ENCODE measurements around the gene ANKRD13B.

Gene ANKRD13B

GRCh38 chr17:29578626-29579485 is 14.1 kb upstream of the ANKRD13B start:
- H3K27ac ChIP-seq, result peak overlapping the region in 1 of 21 experiments; percentile 6
- H3K4me3 ChIP-seq, result no peak overlapping the region

- Histone ChIP-seq H3K27ac (peak overlapping the region in 1 of 21 experiments; percentile 29), H3K4me3 (no peak overlapping the region)
Observed at GRCh38 chr17:29579866-29580771, 12.8 kb upstream of the ANKRD13B start.

DNA sequence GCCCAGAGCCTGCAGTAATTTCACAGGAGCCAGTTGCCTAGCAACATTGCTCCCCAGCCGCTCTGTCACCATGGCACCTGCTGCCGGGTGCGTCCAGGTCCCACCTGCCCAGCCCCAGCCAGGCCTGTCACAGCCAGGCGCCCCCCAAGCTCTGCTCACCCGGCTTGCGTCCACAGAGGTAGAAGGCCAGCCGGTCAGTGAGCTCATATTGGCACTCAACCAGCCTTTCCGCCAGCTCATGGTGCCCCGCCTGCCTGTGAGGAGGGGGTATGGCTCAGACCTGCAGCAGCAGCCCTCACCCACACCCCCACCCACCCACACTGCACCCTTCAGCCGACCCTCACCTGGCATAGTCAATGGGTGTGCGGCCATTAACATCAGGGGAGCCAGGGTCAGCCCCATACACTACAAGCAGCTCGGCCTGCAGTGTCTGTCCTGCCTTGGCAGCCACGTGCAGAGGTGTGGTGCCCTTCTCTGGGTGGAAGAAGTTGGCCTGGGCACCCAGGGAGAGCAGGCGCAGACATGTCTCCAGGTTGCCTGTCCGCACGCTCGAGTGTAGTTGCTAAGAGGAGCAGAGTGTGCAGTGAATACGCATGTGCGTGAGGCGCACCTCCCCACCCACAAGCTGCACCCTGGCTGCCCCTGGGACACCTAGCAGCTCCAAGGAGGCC is 11.2 kb upstream of the ANKRD13B start:
- H3K27ac ChIP-seq, result peak overlapping the region in 5 of 21 experiments; percentile 5 to 39 (median 22)

DNA sequence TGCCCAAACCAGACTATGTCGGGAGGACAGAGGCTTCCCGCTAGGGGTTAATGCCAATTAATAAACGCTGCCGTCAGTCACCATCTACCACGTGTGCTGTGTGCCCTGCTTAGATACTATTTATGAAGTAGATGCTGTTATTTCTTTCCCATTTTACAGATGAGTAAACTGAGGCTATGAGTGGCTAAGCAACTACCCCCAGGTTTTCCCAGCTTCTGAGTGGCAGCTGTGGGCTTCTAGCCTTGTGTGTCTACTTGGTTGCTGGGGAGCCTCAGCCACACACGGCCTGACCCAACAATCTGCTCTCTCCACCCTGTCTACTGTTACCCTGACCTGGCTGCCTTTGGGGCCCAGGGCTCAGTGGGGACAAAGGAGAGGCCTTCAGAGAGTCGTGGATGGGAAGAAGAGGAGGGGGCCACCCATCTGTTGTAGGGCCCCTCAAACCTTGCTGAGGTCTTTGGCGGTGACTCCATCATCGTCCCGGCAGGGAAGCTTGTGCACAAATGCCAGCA is 10.6 kb upstream of the ANKRD13B start:
- Histone ChIP-seq H3K27ac (peak overlapping the region in 1 of 21 experiments; percentile 16), H3K4me3 (no peak overlapping the region)

More for the DNA sequence above, 11.2 kb upstream of the ANKRD13B start:
- H3K4me3 ChIP-seq, result no peak overlapping the region

GRCh38 chr17:29582772-29583171 is 10.2 kb upstream of the ANKRD13B start:
- Histone ChIP-seq H3K27ac (no peak overlapping the region), H3K4me3 (no peak overlapping the region)

- H3K27ac ChIP-seq, result peak overlapping the region in 13 of 21 experiments; percentile 1 to 75 (median 51)
Observed at GRCh38 chr17:29583324-29584248, 9.3 kb upstream of the ANKRD13B start.

DNA sequence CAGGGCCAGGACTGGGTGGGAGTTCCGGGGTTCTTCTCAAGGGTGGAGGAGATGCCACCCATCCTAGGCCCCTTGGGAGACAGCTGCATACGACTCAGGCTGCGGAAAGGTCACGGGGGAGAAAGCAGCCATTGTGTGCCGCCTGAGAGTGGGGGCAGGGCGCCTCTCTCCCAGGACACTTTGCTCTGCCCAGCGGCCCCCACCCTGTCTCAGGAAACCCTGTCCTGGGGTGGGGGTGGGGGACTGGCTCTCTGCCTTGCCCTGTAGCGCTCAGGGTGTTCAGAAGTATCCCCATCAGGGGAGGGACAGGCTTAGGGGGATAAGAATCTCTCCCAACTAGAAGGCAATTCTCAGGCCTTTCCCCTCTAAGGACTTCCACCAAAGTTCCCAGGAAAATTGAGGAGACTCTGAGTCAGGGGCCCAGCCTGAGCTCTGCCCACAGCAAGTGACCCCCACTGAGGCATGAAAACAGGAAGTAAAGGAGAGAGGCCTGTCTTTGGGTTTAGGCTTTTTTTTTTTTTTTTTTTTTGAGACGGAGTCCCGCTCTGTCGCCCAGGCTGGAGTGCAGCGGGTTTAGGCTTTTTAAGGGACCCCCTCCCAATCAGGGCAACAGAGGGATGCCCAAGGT is 8.4 kb upstream of the ANKRD13B start:
- Histone ChIP-seq H3K4me3 (no peak overlapping the region), H3K27ac (peak overlapping the region in 19 of 21 experiments; percentile 3 to 75 (median 59))

More at GRCh38 chr17:29583324-29584248, 9.3 kb upstream of the ANKRD13B start:
- no peak overlapping the region for H3K4me3 ChIP-seq

- H3K4me3 ChIP-seq, result peak overlapping the region in 2 of 7 experiments; percentile 3 to 8
- peak overlapping the region in 18 of 21 experiments; percentile 3 to 75 (median 59) for H3K27ac ChIP-seq
Observed at GRCh38 chr17:29585080-29585751, 7.7 kb upstream of the ANKRD13B start.

GRCh38 chr17:29586676-29587469 is 6.1 kb upstream of the ANKRD13B start:
- no peak overlapping the region for H3K4me3 ChIP-seq
- H3K27ac ChIP-seq, result peak overlapping the region in 12 of 21 experiments; percentile 0 to 88 (median 78)

DNA sequence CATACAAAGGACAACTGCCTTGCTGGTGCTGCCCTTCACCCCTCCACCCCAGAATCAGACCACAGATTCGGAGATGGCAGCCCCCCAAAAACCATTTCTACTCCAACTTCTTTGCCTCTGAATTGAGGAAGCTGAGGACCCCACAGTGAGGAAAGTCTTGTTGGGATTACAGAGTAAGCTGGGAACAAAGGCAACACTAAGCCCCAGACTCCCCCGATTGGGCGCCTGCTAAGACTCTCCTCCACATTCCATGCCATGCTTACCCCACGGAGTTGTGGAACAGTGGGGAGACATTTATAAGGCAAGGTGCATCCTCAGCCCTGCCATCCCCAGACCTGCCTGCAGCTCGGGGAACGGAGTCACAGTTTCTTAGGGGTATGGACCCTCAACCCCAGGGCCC is 5.3 kb upstream of the ANKRD13B start:
- H3K4me3 ChIP-seq, result peak overlapping the region in 4 of 7 experiments; percentile 50 to 80 (median 75)
- peak overlapping the region in 14 of 21 experiments; percentile 43 to 88 (median 80) for H3K27ac ChIP-seq

DNA sequence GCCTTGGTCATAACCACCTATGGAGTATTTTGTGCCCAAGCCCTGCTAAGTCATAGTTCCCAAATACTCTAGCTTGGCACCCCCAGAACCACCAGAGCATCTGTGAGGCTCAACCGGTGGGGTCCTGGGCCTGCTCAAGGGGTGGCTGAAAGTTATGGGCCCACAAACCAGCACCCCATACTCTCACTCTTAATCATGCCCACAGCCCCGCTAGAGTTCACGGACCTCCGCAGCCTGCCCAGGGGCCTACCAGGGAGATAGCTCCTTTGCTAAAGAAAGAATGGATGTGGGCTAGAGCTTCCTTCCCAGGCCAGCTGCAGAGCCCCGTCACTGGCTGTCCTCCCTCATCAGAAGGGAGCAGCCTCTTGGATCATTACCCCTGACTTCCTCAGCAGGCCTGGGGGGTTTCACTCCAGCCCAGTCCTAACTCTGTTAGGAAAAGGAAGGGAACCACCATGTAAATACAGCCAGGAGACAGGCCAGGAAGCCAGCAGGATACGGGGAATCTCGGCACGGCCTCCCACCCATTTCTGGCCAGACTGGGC is 4.8 kb upstream of the ANKRD13B start:
- H3K4me3 ChIP-seq, result peak overlapping the region; percentile 50 to 80 (median 73)
- peak overlapping the region in 20 of 21 experiments; percentile 12 to 88 (median 80) for H3K27ac ChIP-seq

DNA sequence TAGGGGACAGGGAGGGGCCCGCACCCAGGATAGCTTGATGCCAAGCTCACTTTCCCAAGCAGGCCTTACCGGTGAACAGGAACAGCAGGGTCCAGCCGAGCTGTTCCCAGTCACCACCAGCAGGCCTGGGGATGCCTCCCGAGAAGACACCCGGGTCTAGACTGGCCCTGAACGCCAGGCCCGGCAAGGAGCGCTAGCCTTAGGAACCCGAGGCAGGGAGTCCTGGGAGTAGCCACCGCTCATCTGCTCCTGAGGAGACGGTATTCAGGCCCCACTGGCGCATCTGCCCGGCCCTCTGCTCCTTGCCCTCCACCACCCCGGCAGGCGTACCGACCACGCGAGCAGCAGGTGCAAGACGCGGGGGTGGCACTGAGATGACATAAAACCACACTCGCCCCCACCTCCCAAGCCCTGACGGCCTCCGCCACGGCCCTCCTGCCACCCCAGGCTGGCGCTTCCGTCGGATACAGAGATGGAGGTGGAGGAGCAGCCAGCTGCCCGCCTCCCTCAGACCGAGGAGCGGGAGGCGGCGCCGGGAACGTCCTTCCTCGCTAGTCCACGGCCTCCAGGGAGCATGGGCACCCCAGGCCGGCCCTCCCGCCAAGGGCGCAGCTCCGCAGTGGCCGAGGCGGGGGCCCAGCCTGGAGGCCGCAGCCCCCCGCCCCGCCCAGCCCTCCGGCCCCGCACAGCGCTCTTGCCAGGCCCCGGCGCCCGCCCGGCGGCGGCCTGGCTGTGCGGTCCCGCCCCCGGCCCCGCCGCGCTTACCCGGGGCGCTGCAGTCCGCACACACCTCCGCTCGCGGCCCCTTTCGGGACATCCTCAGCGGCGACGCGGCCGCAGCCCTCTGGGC is 4.1 kb upstream of the ANKRD13B start:
- peak overlapping the region; percentile 50 to 80 (median 73) for H3K4me3 ChIP-seq
- peak overlapping the region in 20 of 21 experiments; percentile 12 to 88 (median 80) for H3K27ac ChIP-seq

DNA sequence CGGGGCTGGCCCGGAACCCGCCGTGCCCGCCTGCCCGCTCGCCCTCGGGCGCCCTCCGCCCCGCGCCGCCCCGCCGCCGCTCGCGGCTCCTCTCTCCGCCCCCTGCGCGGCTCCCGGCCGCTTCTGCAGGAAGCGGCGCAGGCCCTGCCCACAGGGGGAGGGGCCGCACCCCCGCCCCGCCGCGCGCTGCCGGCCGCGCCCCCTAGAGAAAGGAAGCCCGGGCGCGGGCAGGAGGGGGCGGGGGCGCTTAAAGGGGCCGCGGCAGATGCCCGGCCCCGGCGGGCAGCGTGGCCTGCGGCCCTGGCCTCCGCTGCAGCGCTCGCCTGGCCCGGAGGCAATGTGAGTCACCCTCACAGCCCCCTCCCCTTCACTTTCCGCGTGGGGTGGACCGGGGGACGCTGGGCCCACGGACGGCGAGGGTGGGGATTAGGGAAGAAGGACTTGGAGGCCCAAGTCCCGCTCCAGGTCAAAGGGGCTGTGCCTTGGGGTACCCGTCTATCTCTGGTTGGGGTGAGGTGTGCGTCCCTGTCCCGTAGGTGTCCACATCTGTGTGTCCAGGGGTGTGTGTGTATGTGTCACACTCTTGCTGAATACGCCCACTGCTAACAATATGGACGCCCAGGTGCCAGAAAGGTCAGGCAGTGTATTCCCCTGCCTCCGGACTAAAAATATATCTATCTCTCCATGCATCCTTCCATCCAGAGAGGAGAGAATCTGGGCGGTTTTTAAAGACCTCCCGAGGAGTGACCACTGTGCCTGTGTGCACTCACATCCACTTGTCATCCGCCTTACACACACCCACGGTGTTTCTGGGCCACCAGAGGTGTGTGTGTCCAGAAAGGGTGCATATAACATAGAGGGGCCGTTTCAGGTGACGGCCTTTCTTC is 3.2 kb upstream of the ANKRD13B start, which contains the start of gene GIT1:
GIT1 (minus strand) TSS at position 125 of the 887 bp plus-strand sequence. CDS start 270 bp downstream, outside the sequence.
- H3K27ac ChIP-seq, result peak within 1 kb of the TSS; percentile 56 to 96 (median 87)
- H3K4me3 ChIP-seq, result peak within 1 kb of the TSS; percentile 50 to 80 (median 73)
